Esophagus (tissue), 2 donors: ENCODE measurements around the gene SAMSN1. TPM values are rescaled to one million over a fixed set of nuclear protein-coding genes. Genes with fewer than 3 reads are reported as not detected.

ENCODE experiments used
- H3K27ac ChIP-seq, 2 donors: one replicate each; pipeline ENCODE4 v1.5.1; 2013; ENCODE audit warnings: low read depth in 2 of 2, mild to moderate bottlenecking in 2 of 2, inconsistent platforms in 1 of 2, low read length in 1 of 2, moderate library complexity in 1 of 2
- H3K27me3 ChIP-seq, 2 donors: one replicate each; pipeline ENCODE4 v1.6.1; 2013; ENCODE audit warnings: low read length in 2 of 2, control low read depth in 1 of 2, mild to moderate bottlenecking in 1 of 2; ENCODE audit not compliant: insufficient read depth in 2 of 2, control insufficient read depth in 1 of 2
- H3K36me3 ChIP-seq, 2 donors: one replicate each; pipeline ENCODE4 v1.6.1; 2013; ENCODE audit warnings: low read length in 1 of 2; ENCODE audit not compliant: control insufficient read depth in 2 of 2, insufficient read depth in 2 of 2
- H3K4me1 ChIP-seq, 2 donors: one replicate each; pipeline ENCODE4 v1.6.1; 2013; ENCODE audit warnings: low read length in 1 of 2; ENCODE audit not compliant: control insufficient read depth in 2 of 2, insufficient read depth in 2 of 2
- H3K4me3 ChIP-seq, 2 donors: one replicate each; pipeline ENCODE4 v1.5.1; 2013; ENCODE audit warnings: low read length in 2 of 2, mild to moderate bottlenecking in 2 of 2, low read depth in 1 of 2, moderate library complexity in 1 of 2
- H3K9me3 ChIP-seq, 2 donors: one replicate each; pipeline ENCODE4 v1.6.1; 2013; ENCODE audit warnings: mild to moderate bottlenecking in 2 of 2, low read depth in 1 of 2, low read length in 1 of 2, moderate library complexity in 1 of 2; ENCODE audit not compliant: control insufficient read depth in 2 of 2, insufficient read depth in 1 of 2
- WGBS, 2 donors: extraction: QIAGEN DNeasy Blood & Tissue Kit; methylation state at CpG; one replicate each; pipeline ENCODE4 v1.1.7; 2013; 5-methylcytosine and 5-hydroxymethylcytosine counted together
- polyA plus RNA-seq, 2 donors: library from polyadenylated mRNA; stranded (reverse); fragments of 200-250 nt; gene quantifications; one replicate each; pipeline ENCODE4 v1.2.3, GENCODE V29; 2013
- donor health status: healthy with polysubstance abuse.
- donor health status: Bipolar disorder and iron deficiency.

SAMSN1 gene
- polyA plus RNA-seq, 2 donors: 0.83 to 1.4 TPM

- Histone ChIP-seq H3K27me3 (no peaks in the 10 kb centered on the region), H3K36me3 (no peaks in the 10 kb centered on the region), H3K4me1 (no peaks in the 10 kb centered on the region), H3K4me3 (no peak overlapping the region), H3K9me3 (no peaks in the 10 kb centered on the region), H3K27ac (peak overlapping the region in 1 of 2 donors; percentile 52)
- 63 to 65% methylated on average over 6 of the region's 6 CpGs for WGBS, 2 donors
Measured at GRCh38 chr21:14533499-14534428, 12.4 kb downstream of the SAMSN1 start.

- Histone ChIP-seq H3K27me3 (no peaks in the 10 kb centered on the region), H3K4me1 (no peaks in the 10 kb centered on the region), H3K27ac (no peak overlapping the region), H3K4me3 (no peak overlapping the region), H3K36me3 (no peaks in the 10 kb centered on the region), H3K9me3 (no peaks in the 10 kb centered on the region)
- WGBS, 2 donors: 63 to 66% methylated on average over 3 of the region's 3 CpGs
Measured at GRCh38 chr21:14531757-14532316, 14.3 kb downstream of the SAMSN1 start.

- Histone ChIP-seq H3K4me1 (no peaks in the 10 kb centered on the region), H3K27ac (no peak overlapping the region), H3K36me3 (no peaks in the 10 kb centered on the region), H3K4me3 (no peak overlapping the region), H3K27me3 (no peaks in the 10 kb centered on the region), H3K9me3 (no peaks in the 10 kb centered on the region)
- 69 to 76% methylated on average over 2 of the region's 2 CpGs for WGBS, 2 donors
Measured at GRCh38 chr21:14530592-14530991, 15.5 kb downstream of the SAMSN1 start.

GRCh38 chr21:14528815-14529214 lies 17.3 kb downstream of the SAMSN1 start:
- 82 to 84% methylated on average over 4 of the region's 4 CpGs for WGBS, 2 donors
- no peaks in the 10 kb centered on the region for H3K27me3 ChIP-seq
- no peaks in the 10 kb centered on the region for H3K9me3 ChIP-seq
- H3K4me1 ChIP-seq: no peaks in the 10 kb centered on the region
- H3K4me3 ChIP-seq: peak overlapping the region in 1 of 2 donors; percentile 0
- H3K27ac ChIP-seq: no peak overlapping the region
- H3K36me3 ChIP-seq: no peaks in the 10 kb centered on the region

- Histone ChIP-seq H3K27me3 (no peaks in the 10 kb centered on the region), H3K36me3 (no peaks in the 10 kb centered on the region), H3K9me3 (no peaks in the 10 kb centered on the region), H3K27ac (no peak overlapping the region), H3K4me3 (no peak overlapping the region), H3K4me1 (no peaks in the 10 kb centered on the region)
- 72 to 77% methylated on average over 2 of the region's 2 CpGs for WGBS, 2 donors
Measured at GRCh38 chr21:14527696-14528652, 18.1 kb downstream of the SAMSN1 start.

- Histone ChIP-seq H3K27me3 (no peaks in the 10 kb centered on the region), H3K4me3 (no peak overlapping the region), H3K9me3 (no peaks in the 10 kb centered on the region), H3K36me3 (no peaks in the 10 kb centered on the region), H3K27ac (no peak overlapping the region), H3K4me1 (no peaks in the 10 kb centered on the region)
- 40 to 50% methylated on average over 10 of the region's 10 CpGs for WGBS, 2 donors
Measured at GRCh38 chr21:14526836-14527695, 19.0 kb downstream of the SAMSN1 start.

- Histone ChIP-seq H3K27ac (no peak overlapping the region), H3K4me3 (no peak overlapping the region), H3K36me3 (no peaks in the 10 kb centered on the region), H3K4me1 (no peaks in the 10 kb centered on the region), H3K27me3 (no peaks in the 10 kb centered on the region), H3K9me3 (no peaks in the 10 kb centered on the region)
- WGBS, 2 donors: 0 to 19% methylated on average over 3 of the region's 3 CpGs
Measured at GRCh38 chr21:14526199-14526598, 19.9 kb downstream of the SAMSN1 start.

GRCh38 chr21:14523234-14523633 lies 22.9 kb downstream of the SAMSN1 start:
- Histone ChIP-seq H3K9me3 (no peaks in the 10 kb centered on the region), H3K27me3 (no peaks in the 10 kb centered on the region), H3K27ac (no peak overlapping the region), H3K4me3 (no peak overlapping the region), H3K36me3 (no peaks in the 10 kb centered on the region), H3K4me1 (no peaks in the 10 kb centered on the region)
- WGBS, 2 donors: 63 to 70% methylated on average over 5 of the region's 5 CpGs

GRCh38 chr21:14522736-14523135 lies 23.4 kb downstream of the SAMSN1 start:
- Histone ChIP-seq H3K9me3 (no peaks in the 10 kb centered on the region), H3K27ac (no peak overlapping the region), H3K4me3 (no peak overlapping the region), H3K27me3 (no peaks in the 10 kb centered on the region), H3K4me1 (no peaks in the 10 kb centered on the region), H3K36me3 (no peaks in the 10 kb centered on the region)
- 74 to 80% methylated on average over 2 of the region's 2 CpGs for WGBS, 2 donors
